Nephron (organoid): ENCODE results near the gene C11orf54.

Experiments used
- H3K27ac Mint-ChIP-seq, 3 experiments: 2 replicates each; pipeline ENCODE4 v1.8.0; 2020; ENCODE audit warnings: mixed read lengths in 3 of 3, mild to moderate bottlenecking in 2 of 3, moderate library complexity in 1 of 3
- H3K27me3 Mint-ChIP-seq: 2 replicates; pipeline ENCODE4 v1.8.0; 2021; ENCODE audit warnings: low read depth, mild to moderate bottlenecking, moderate library complexity, mixed read lengths
- H3K36me3 Mint-ChIP-seq: 2 replicates; pipeline ENCODE4 v1.8.0; 2020; ENCODE audit warnings: low read depth, mixed read lengths
- H3K4me1 Mint-ChIP-seq: 2 replicates; pipeline ENCODE4 v1.8.0; 2020; ENCODE audit warnings: mixed read lengths
- H3K4me3 Mint-ChIP-seq, 3 experiments: 2 replicates each; pipeline ENCODE4 v1.8.0; 2020; ENCODE audit warnings: mild to moderate bottlenecking in 3 of 3, mixed read lengths in 3 of 3, moderate library complexity in 2 of 3
- H3K9me3 Mint-ChIP-seq: 2 replicates; pipeline ENCODE4 v1.8.0; 2020; ENCODE audit warnings: mixed read lengths
- CTCF ChIP-seq, 3 experiments: fragments of 200-600 bp; sonication (generic); IDR thresholded peaks; one replicate each; pipeline ENCODE4 v1.5.0; 2021; ENCODE audit warnings: antibody characterized with exemption in 3 of 3; ENCODE audit not compliant: unreplicated experiment in 3 of 3

The C11orf54 gene

DNA sequence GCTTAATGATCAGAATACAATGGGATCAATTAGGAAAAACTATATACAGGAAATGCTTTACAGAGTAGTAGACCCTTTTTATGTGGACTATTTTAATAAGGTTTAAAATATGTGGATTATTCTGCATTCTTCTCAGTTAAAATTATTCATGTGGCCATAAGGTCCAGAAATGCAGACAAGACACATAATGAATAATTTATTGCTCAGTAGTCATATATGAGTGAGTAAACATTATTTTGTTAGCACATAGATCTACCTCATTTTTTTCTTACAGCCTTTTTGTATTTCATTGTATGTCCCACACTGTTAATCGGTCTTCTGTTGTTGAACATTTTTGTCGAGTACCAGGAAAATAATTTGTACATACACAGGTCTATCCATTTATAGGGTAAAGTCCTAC is 63.4 kb downstream of the C11orf54 start:
- no peaks in the 10 kb centered on the region for H3K4me1 Mint-ChIP-seq
- H3K9me3 Mint-ChIP-seq: no peaks in the 10 kb centered on the region
- TF ChIP-seq CTCF (IDR thresholded peaks at IDR 0.05; ENCODE audit: unreplicated experiment in 3 of 3): no peak
- H3K4me3 Mint-ChIP-seq: no peak overlapping the region
- peaks cover 73% of the 10 kb centered on the region for H3K36me3 Mint-ChIP-seq
- H3K27me3 Mint-ChIP-seq: no peaks in the 10 kb centered on the region
- no peak overlapping the region for H3K27ac Mint-ChIP-seq

GRCh38 chr11:93807980-93808379 is 66.5 kb downstream of the C11orf54 start:
- no peak overlapping the region for H3K27ac Mint-ChIP-seq
- H3K36me3 Mint-ChIP-seq: peaks cover 80% of the 10 kb centered on the region
- H3K27me3 Mint-ChIP-seq: no peaks in the 10 kb centered on the region
- no peak overlapping the region for H3K4me3 Mint-ChIP-seq
- no peaks in the 10 kb centered on the region for H3K4me1 Mint-ChIP-seq
- TF ChIP-seq CTCF (IDR thresholded peaks at IDR 0.05; ENCODE audit: unreplicated experiment in 3 of 3): no peak
- no peaks in the 10 kb centered on the region for H3K9me3 Mint-ChIP-seq

DNA sequence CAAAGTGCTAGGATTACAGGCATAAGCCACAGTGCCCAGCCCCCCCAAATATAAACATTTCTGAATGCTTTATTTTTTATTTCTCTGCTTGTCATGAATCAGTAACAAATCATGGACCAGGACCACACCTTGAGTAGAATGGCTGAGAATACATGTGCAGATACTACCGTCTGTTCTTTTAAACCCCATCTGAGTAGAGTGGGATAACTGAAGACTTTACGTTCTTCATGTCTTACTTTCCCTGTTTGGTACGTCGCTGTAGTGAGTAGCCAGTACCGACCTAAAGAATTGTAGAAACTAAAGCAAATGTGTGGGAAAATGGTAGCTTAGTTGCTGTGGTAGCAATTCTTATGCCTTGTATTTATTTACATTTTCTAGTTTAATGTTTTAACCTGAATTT is 72.5 kb downstream of the C11orf54 start:
- no peak overlapping the region for H3K27ac Mint-ChIP-seq
- peaks cover 71% of the 10 kb centered on the region for H3K36me3 Mint-ChIP-seq
- no peaks in the 10 kb centered on the region for H3K9me3 Mint-ChIP-seq
- H3K27me3 Mint-ChIP-seq: no peaks in the 10 kb centered on the region
- H3K4me1 Mint-ChIP-seq: peaks cover 6% of the 10 kb centered on the region
- no peak overlapping the region for H3K4me3 Mint-ChIP-seq
- no peak for TF ChIP-seq CTCF (IDR thresholded peaks at IDR 0.05; ENCODE audit: unreplicated experiment in 3 of 3)
